Astrocyte of the spinal cord (primary cell): ENCODE data around the gene ARHGEF7.

ENCODE experiments used
- DNase-seq: peaks from one replicate; pipeline ENCODE4 v3.0.0; 2011; ENCODE audit warnings: low read depth, low spot score
- H3K4me3 ChIP-seq: 2 replicates; pipeline ENCODE4 v1.5.1; 2011; ENCODE audit warnings: low read depth, mild to moderate bottlenecking, low read length, moderate library complexity
- CTCF ChIP-seq: IDR thresholded peaks from 2 replicates; pipeline ENCODE4 v1.5.1; 2012; ENCODE audit warnings: low read depth, mild to moderate bottlenecking, low read length, inconsistent platforms
- in situ Hi-C: cut with HindIII; loops from 2 replicates; pipeline ENCODE4 v1.10.0; 2017; ENCODE audit warnings: low sequenced_read_pairs

Gene ARHGEF7

DNA sequence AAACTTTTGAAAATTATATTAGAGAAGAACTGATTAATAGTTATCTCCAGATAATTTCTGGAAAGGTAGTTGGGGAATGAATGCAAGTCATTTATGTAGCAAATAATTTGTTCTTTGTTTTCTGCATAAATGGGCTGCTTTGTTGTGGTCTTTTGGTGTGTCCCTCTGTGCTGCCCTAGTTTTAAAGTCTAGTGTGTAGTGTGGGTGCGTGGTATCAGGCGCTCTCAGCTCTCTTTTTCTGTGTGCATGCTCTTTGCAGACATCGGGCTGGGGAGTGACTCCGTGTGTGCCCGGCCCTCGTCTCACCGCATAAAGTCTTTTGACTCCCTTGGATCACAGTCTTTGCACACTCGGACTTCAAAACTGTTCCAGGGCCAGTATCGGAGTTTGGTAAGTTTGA, 94.5 kb downstream of the ARHGEF7 start:
- in situ Hi-C loops = no loop called here
- TF ChIP-seq CTCF = no peak
- no peak for DNase-seq
- H3K4me3 ChIP-seq = no peak overlapping the region

- in situ Hi-C loops = no loop called here
- TF ChIP-seq CTCF = no peak
- peak overlapping the region; percentile 6 for H3K4me3 ChIP-seq
- DNase-seq = no peak
Measured at GRCh38 chr13:111210091-111210490, 95.0 kb downstream of the ARHGEF7 start.

- in situ Hi-C loops = no loop called here
- peak overlapping the region; percentile 6 for H3K4me3 ChIP-seq
- peak; percentile 91 for DNase-seq
- no peak for TF ChIP-seq CTCF
Measured at GRCh38 chr13:111210544-111211469, 95.7 kb downstream of the ARHGEF7 start.

GRCh38 chr13:111211789-111212516, 96.8 kb downstream of the ARHGEF7 start:
- TF ChIP-seq CTCF = no peak
- DNase-seq = peak; percentile 86
- no peak overlapping the region for H3K4me3 ChIP-seq
- in situ Hi-C loops = no loop called here

DNA sequence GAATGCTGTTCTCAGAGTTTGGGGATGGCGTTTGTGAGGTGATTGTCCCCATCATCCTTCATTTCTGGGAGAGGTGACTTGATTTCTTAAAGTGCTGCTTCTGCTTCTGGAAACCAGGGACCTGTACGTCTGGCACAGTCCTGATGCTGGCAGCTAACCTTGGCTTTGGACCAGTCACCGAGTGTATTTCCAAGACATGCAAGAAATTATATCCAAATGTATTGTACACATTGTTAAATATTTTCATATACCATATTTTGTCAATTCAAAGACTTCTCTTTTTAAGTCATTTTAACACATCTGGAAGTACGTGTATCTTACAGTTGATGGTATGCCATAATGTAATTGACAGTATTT, 97.4 kb downstream of the ARHGEF7 start:
- H3K4me3 ChIP-seq = no peak overlapping the region
- in situ Hi-C loops = no loop called here
- no peak for TF ChIP-seq CTCF
- DNase-seq = no peak

DNA sequence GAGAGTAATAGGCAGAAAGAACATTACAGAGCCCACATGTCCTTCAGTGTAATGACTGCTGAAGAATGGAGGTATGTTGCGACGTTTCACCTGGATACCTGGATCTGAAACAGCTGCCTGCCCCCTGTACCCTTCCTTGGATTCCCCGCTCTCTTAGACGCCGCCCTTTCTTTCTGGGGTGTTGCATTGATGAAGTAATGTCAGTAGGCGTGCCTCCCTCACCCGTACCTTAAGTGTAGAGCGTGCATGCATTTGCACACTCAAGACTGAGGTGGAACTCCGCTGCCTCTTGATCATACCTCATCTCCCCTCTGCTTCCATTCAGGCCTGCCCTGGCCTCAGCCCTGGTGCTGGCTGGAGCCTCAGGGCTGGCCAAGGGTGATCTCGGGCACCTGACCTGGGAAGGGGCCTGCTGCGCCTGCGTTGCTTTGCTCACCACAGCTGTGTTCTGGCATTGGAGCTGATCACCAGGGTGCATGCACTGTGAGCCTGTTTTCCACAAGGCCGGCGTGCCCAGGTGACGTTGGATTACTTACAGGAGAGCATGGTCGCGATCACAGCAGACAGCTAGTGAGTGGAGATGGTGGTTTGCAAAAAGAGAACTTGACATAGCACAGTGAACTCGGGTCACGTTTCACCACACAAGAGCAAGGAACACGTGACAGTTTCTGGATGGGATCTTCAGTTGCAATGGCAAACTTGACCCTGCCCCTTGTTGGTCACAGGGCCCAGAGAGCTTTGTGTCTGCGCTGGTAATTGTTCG, 99.0 kb downstream of the ARHGEF7 start:
- in situ Hi-C loops = no loop called here
- no peak for TF ChIP-seq CTCF
- no peak overlapping the region for H3K4me3 ChIP-seq
- no peak for DNase-seq
